ENCODE data around the gene DAAM2. TPM values are rescaled to one million over a fixed set of nuclear protein-coding genes. Genes with fewer than 3 reads are reported as not detected.

DAAM2 gene
- total RNA-seq, 1 donor from 2014 or later, result 0.59 TPM

- no peak for DNase-seq
- peaks cover 2% of the 10 kb centered on the region for H3K4me1 Mint-ChIP-seq (ENCODE audit: low read depth, unreplicated experiment)
- peaks cover 3% of the 10 kb centered on the region for H3K27me3 Mint-ChIP-seq (ENCODE audit: unreplicated experiment)
- TF ChIP-seq, protein P1, sequence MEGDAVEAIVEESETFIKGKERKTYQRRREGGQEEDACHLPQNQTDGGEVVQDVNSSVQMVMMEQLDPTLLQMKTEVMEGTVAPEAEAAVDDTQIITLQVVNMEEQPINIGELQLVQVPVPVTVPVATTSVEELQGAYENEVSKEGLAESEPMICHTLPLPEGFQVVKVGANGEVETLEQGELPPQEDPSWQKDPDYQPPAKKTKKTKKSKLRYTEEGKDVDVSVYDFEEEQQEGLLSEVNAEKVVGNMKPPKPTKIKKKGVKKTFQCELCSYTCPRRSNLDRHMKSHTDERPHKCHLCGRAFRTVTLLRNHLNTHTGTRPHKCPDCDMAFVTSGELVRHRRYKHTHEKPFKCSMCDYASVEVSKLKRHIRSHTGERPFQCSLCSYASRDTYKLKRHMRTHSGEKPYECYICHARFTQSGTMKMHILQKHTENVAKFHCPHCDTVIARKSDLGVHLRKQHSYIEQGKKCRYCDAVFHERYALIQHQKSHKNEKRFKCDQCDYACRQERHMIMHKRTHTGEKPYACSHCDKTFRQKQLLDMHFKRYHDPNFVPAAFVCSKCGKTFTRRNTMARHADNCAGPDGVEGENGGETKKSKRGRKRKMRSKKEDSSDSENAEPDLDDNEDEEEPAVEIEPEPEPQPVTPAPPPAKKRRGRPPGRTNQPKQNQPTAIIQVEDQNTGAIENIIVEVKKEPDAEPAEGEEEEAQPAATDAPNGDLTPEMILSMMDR (IDR thresholded peaks at IDR 0.05; ENCODE audit: partially characterized antibody, unreplicated experiment), result no peak
- H3K36me3 Mint-ChIP-seq (ENCODE audit: unreplicated experiment), result no peaks in the 10 kb centered on the region
- no peak overlapping the region for H3K27ac Mint-ChIP-seq (ENCODE audit: unreplicated experiment)
- H3K9me3 Mint-ChIP-seq (ENCODE audit: unreplicated experiment), result peaks cover 4% of the 10 kb centered on the region
- H3K4me3 Mint-ChIP-seq (ENCODE audit: unreplicated experiment), result no peak overlapping the region
Measured at GRCh38 chr6:39848171-39848570, 56.0 kb downstream of the DAAM2 start.

GRCh38 chr6:39849228-39849627, 57.1 kb downstream of the DAAM2 start:
- TF ChIP-seq, protein P1 (IDR thresholded peaks at IDR 0.05; ENCODE audit: partially characterized antibody, unreplicated experiment), result no peak
- no peak overlapping the region for H3K4me3 Mint-ChIP-seq (ENCODE audit: unreplicated experiment)
- no peak for DNase-seq
- peaks cover 3% of the 10 kb centered on the region for H3K27me3 Mint-ChIP-seq (ENCODE audit: unreplicated experiment)
- no peaks in the 10 kb centered on the region for H3K36me3 Mint-ChIP-seq (ENCODE audit: unreplicated experiment)
- peaks cover 4% of the 10 kb centered on the region for H3K9me3 Mint-ChIP-seq (ENCODE audit: unreplicated experiment)
- H3K4me1 Mint-ChIP-seq (ENCODE audit: low read depth, unreplicated experiment), result peaks cover 2% of the 10 kb centered on the region
- no peak overlapping the region for H3K27ac Mint-ChIP-seq (ENCODE audit: unreplicated experiment)

- TF ChIP-seq, protein P1 (IDR thresholded peaks at IDR 0.05; ENCODE audit: partially characterized antibody, unreplicated experiment), result no peak
- Mint-ChIP-seq H3K36me3 (ENCODE audit: unreplicated experiment) (no peaks in the 10 kb centered on the region), H3K27me3 (ENCODE audit: unreplicated experiment) (peaks cover 3% of the 10 kb centered on the region), H3K9me3 (ENCODE audit: unreplicated experiment) (peaks cover 4% of the 10 kb centered on the region), H3K4me3 (ENCODE audit: unreplicated experiment) (no peak overlapping the region), H3K4me1 (ENCODE audit: low read depth, unreplicated experiment) (peaks cover 2% of the 10 kb centered on the region), H3K27ac (ENCODE audit: unreplicated experiment) (no peak overlapping the region)
- DNase-seq, result no peak
Measured at GRCh38 chr6:39849764-39850163, 57.6 kb downstream of the DAAM2 start.

- Mint-ChIP-seq H3K4me3 (ENCODE audit: unreplicated experiment) (no peak overlapping the region), H3K36me3 (ENCODE audit: unreplicated experiment) (no peaks in the 10 kb centered on the region), H3K27me3 (ENCODE audit: unreplicated experiment) (peaks cover 3% of the 10 kb centered on the region), H3K4me1 (ENCODE audit: low read depth, unreplicated experiment) (peaks cover 2% of the 10 kb centered on the region), H3K27ac (ENCODE audit: unreplicated experiment) (no peak overlapping the region), H3K9me3 (ENCODE audit: unreplicated experiment) (peaks cover 4% of the 10 kb centered on the region)
- TF ChIP-seq, protein P1 (IDR thresholded peaks at IDR 0.05; ENCODE audit: partially characterized antibody, unreplicated experiment), result no peak
- no peak for DNase-seq
Measured at GRCh38 chr6:39850736-39851297, 58.6 kb downstream of the DAAM2 start.

DNA sequence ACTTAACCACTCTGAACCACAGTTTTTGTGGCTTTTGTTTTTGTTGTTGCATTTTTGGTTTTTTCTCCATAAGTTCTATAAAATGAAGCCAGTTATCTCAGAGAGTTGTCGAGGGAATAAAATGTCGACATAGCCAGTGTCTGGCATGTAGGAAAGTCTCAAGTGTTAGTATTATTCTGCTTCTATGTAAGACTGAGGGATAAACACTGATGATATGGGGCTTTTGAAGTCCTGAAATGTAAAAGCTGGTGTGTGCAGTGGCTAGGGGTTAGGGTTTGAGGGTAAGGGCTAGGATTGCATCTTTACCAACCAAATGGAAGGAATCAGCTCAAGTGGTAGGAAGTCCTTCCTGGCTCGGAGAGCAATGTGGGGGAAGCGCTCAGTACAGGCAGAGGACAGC, 59.2 kb downstream of the DAAM2 start:
- Mint-ChIP-seq H3K4me1 (ENCODE audit: low read depth, unreplicated experiment) (peaks cover 2% of the 10 kb centered on the region), H3K27me3 (ENCODE audit: unreplicated experiment) (peaks cover 3% of the 10 kb centered on the region), H3K27ac (ENCODE audit: unreplicated experiment) (no peak overlapping the region), H3K9me3 (ENCODE audit: unreplicated experiment) (peaks cover 4% of the 10 kb centered on the region), H3K36me3 (ENCODE audit: unreplicated experiment) (no peaks in the 10 kb centered on the region), H3K4me3 (ENCODE audit: unreplicated experiment) (no peak overlapping the region)
- DNase-seq, result no peak
- TF ChIP-seq, protein P1 (IDR thresholded peaks at IDR 0.05; ENCODE audit: partially characterized antibody, unreplicated experiment), result no peak

All from glutamatergic neuron (in vitro differentiated cells).